HG02678 (cell line): ENCODE results near the gene CTDSPL2.
A peak's percentile ranks its signal among the peaks of the same experiment; 100 is the strongest.
"Not testable (repeated sequence)": the region's sequence is repeated elsewhere in the genome, so short reads cannot be mapped to it uniquely, and the experiment has no call there.

Experiments
- ATAC-seq: cut with Tn5 transposase; IDR thresholded peaks from one replicate; pipeline ENCODE4 v1.9.1; 2021; ENCODE audit warnings: mild to moderate bottlenecking, moderate library complexity; ENCODE audit not compliant: unreplicated experiment

The CTDSPL2 gene

GRCh38 chr15:44482090-44482489 lies 54.7 kb downstream of the CTDSPL2 start:
- no peak for ATAC-seq

- no peak for ATAC-seq
Observed at GRCh38 chr15:44485880-44486279, 58.5 kb downstream of the CTDSPL2 start.

DNA sequence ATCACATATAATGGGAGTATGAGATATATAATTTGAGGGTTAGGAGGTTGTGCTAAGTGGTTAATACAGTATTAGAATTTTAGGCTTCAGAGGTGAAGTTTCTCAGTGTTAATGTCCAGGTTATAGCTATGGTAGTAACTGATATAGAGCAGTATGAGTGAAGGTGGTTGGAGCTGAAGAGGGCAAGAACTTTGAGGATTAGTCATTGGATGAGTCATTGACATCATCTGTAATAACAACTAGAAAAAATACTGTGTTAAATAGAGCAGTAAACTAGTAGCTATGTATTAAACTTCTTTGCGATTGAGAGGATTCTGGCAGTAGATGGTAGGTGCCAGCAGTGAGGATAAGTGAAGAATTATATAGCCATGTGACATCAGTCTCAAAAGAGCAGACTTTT lies 62.0 kb downstream of the CTDSPL2 start:
- no peak for ATAC-seq

GRCh38 chr15:44490622-44491021 lies 63.2 kb downstream of the CTDSPL2 start:
- no peak for ATAC-seq

GRCh38 chr15:44492040-44492439 lies 64.6 kb downstream of the CTDSPL2 start:
- ATAC-seq: no peak

- no peak for ATAC-seq
Observed at GRCh38 chr15:44492672-44493071, 65.2 kb downstream of the CTDSPL2 start.

DNA sequence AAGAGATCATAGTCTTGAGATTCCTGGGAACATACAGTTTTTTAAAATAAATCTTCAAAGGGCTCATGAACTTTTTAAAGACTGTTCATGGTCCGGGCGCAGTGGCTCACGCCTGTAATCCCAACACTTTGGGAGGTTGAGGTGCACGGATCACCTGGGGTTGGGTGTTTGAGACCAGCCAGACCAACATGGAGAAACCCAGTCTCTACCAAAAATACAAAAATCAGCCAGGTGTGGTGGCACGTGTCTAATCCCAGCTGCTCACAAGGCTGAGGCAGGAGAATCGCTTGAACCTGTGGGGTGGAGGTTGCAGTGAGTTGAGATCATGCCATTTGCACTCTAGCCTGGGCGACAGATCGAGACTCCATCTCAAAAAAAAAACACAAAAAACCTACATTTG lies 68.1 kb downstream of the CTDSPL2 start:
- no peak for ATAC-seq

- ATAC-seq: no peak
Observed at GRCh38 chr15:44500555-44500954, 73.1 kb downstream of the CTDSPL2 start.

DNA sequence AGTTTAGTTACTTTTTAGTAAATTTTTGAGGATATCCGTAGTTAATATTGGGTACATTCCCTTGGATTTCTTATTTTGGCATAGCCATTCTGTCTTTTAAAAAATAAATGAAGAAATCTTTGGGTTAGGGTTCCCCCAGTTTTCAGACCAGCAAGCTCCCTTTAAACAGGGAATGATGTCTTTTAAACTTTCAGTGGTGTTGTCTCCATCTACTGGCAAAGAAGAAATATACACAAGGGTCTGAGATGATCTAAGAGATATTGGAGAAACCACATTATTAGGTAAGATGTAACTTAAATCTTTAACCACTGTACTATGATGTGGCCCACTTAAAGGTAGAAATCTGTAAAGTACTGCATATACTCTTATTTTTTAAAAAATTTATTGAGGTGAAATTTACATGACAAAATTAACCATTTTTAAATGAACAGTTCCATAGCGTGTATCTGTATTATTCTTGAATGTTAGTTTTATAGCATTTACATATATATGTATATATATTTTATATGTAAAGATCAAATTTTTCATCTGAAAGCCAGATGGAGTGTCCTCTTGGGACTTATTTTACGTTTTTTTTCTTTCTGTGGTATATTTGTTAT lies 74.4 kb downstream of the CTDSPL2 start:
- ATAC-seq: no peak

DNA sequence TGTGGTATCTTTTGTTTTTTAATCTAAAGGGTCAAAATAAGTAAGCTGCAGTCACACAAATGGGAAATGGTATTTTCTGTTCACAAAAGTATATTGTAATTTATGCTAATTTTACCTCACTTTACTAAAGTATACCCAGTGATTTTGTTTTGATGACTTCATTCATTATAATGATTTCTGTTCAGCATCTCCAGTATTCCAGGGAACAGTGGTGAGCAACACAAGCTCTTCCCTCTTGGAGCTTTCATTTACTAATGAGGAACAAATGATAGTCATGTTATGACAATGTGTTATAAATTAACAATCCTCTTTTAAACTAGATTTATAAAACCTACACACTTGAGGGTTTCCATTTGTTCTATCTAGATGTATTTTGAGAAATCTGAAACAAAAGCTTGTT lies 89.0 kb downstream of the CTDSPL2 start:
- no peak for ATAC-seq

DNA sequence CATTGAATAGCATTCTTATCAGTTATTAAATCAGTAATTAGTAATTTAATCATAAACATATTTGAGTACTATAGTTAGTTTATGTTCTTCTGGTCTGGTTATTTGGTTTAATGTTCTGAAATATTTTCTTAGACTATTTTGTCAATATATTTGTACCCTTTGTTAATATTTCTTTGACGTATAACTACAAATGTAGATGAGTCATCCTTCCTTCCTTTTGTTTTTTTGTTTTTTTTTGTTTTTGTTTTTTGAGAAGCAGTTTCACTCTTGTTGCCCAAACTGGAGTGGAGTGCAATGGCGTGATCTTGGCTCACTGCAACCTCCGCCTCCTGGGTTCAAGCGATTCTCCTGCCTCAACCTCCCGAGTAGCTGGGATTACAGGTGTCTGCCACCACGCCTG lies 92.1 kb downstream of the CTDSPL2 start:
- no peak for ATAC-seq

DNA sequence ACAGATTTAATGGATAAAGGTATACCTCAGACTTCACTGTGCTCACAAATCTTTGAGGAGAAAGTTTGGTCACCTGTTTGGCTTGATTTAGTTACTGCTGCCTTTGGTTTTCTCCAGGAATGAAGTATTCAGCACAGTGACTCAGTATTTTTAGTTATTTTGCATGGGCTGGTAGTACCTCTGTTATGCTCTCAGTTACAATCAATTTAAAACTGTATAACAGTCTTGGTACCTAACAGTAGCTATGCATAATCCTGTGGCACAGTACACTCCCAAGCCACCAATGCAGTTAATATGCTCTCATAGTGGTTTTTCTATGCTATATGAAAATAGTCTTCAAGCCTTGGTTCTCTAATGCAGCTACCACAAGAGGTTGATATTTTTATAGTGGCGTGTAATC lies 97.6 kb downstream of the CTDSPL2 start:
- no peak for ATAC-seq

DNA sequence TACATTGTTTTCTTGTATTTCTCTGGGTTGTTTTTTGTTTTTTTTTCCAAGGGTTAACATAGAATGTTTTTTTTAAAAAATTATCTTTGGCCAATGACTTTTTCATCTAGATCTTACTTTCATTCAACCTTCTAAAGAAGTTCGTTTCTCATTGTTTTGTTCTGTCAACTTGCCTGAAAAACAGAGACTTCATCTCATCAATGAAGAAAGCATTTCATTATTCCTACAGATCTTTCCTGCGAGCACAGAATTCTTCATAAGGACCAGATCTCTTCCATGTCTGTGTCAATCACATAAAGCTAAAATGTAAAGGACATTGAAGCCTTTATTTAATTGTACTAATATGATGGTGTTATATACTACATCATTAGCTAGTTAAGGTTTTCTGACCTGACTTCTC lies 99.8 kb downstream of the CTDSPL2 start:
- ATAC-seq: no peak

DNA sequence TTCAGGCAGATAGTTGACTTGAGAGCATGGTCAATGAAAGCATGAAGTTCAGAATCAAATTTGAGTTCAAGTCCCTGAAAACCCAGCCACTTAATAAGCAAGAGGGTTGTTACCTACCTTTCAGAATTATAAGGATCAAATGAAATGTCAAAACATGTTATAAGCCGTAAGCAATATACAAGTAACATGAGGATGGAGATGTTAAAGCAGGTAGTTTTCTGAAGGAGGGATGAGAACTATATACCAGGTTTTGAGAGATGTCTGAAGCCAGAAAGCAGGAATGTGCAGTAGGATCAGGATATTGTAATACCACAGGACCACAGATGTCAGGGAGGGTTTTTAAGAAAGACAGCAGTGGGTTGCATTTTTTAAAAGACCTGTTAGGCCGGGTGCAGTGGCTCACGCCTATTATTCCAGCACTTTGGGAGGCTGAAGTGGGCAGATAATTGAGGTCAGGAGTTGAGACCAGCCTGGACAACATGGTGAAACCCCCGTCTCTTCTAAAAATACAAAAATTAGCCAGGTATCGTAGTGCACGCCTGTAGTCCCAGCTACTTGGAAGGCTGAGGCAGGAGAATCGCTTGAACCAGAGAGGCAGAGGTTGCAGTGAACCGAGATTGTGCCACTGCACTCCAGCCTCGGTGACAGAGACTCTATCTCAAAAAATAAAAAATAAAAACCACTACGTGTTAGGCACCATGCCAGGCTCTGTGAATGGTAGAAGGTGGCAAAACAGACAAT lies 102.6 kb downstream of the CTDSPL2 start:
- no peak for ATAC-seq

DNA sequence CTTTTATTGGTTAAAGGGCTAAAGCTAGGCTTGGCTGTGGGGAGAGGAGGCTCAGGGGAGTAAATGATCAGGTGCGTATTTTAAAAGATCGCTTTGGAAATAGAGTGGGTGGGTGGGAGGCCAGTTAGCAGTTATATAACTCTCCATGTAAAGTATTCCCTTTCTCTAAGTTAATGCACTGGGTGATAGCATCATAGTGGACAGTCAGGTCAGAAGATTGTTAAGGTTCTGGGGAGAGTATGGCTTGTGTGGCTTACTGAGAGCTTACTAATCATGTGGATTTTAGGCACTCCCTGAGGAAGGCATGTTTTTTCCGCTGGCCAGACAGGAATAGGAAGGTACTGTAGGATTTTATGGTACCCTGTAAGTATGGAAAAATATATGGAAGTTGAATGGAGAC lies 103.2 kb downstream of the CTDSPL2 start:
- ATAC-seq: no peak

GRCh38 chr15:44532275-44532674 lies 104.8 kb downstream of the CTDSPL2 start:
- ATAC-seq: not testable (repeated sequence)

DNA sequence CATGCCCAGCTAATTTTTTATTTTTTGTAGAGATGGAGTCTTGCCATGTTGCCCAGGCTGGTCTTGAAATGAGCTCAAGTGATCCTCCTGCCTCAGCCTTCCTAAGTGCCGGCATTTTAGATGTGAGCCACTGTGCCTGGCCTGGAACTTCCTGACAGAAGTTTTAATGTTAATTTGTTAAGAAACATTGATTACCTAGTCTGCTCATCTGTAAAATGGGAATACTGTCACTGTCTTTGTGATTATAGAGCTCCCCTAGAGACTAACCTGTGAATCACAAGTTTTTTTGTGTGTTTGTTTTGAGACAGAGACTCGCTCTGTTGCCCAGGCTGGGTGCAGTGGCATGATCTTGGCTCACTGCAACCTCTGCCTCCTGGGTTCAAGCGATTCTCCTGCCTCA lies 105.3 kb downstream of the CTDSPL2 start:
- no peak for ATAC-seq

- no peak for ATAC-seq
Observed at GRCh38 chr15:44535092-44535491, 107.7 kb downstream of the CTDSPL2 start.

- ATAC-seq: no peak
Observed at GRCh38 chr15:44535523-44536301, 108.3 kb downstream of the CTDSPL2 start.

DNA sequence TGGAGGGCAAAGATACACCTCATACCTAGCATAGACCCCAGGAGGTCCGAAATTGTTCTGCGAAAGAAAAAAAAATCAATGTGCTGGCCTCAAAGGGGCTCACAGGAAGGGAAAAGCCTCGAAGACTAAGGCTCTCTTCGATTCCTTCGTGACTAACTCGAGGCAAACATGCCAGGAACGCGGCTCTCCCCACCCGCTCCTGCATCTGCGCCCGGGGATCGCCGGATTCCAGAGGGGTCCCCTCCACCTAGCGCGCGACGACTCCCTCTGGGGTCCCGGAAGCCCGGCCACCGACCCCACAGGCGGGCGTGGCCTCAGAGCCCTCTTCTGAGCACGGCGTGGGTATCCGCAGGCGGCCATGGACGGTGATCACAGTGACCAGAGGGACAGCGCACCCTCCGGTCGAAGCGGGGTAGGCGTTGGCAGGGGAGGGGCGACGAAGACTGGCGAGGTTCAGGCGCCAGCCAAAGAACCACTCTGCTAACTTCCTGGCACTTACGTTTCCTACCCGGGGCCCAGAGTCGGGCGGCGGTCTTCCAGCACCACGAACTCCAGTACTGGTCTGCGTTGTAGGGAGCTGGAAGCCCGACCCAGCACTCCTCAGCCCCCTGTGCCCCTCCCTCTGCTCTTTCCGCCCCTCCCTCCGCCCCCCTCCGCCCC lies 109.0 kb downstream of the CTDSPL2 start:
- peak; percentile 61 for ATAC-seq

DNA sequence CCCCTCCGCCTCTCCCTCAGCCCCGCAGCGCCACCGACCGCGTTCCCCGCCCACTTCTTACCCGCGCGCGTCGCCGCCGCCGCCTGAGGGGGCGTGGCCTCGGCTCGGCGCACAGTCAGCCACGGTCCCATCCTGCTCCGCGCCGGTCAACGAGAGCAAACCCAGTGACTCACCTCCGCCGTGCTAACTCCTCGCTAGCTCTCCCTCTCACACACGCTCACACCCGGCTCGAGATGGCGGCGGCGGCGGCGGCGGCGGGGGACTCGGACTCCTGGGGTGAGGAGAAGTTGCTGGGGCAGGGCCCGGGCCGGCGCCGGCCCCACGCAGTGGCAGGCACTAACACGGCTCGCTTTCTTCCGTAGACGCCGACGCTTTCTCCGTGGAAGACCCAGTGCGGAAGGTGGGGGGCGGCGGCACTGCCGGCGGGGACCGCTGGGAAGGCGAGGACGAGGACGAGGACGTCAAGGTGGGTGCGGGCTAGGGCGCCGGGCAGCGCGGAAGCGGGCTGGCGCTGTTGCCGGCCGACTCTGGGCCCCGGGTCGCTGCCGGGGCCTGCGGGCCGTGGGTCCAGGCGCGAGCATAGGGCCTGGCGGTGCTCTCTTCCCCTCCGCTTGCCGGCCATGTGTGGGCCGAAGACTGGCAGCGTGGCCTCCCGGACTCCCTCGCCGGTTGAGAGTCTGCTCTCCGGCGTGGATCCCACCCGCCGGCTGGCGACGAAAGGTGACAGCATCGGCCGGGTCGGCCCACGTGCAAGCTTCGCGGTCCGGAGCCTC lies 109.7 kb downstream of the CTDSPL2 start, which contains the start of gene EIF3J:
Gene EIF3J, plus strand, starts transcription at position 186 of the 773 bp plus-strand sequence. Its CDS starts 48 bp downstream, at position 234.
- peak; percentile 84 for ATAC-seq
